GM19240 (cell line): Measurements from ENCODE around the gene C7orf57.

Experiments used
- DNase-seq: peaks from one replicate; pipeline ENCODE4 v3.0.0; 2011; ENCODE audit warnings: low spot score; ENCODE audit not compliant: insufficient read length

C7orf57 gene

DNA sequence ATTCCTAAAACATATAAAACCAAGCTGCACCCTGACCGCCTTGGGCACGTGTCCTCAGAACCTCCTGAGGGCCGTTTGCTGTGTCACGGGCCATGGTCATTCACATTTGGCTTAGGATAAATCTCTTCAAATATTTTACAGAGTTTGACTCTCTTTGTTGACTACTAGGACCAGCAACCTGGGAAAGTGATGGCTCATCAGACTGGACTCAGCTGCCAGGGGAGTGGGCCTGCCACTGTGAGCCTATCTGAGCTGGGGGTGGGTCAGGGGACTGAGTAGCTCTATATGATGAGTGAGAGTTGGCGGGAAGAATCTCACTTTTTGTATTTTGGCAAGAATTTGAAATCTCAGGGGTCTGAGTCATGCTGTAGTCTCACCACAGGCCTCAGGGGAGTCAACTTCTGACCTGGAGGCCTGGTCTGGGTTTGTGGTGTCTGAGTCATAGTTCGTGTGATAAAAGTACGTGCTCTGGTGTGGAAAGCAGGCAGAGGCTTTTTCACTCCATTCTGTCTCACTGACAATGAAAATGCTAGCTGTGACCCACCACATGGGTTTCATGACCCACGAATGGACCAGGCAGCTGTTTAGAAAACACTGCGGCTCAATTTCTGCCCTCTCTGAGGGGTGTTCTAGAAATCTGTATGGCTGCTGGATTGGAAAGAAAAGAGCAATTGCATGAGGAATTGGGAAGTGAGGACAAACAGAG lies 49.5 kb downstream of the C7orf57 start:
- peak; percentile 42 for DNase-seq

DNA sequence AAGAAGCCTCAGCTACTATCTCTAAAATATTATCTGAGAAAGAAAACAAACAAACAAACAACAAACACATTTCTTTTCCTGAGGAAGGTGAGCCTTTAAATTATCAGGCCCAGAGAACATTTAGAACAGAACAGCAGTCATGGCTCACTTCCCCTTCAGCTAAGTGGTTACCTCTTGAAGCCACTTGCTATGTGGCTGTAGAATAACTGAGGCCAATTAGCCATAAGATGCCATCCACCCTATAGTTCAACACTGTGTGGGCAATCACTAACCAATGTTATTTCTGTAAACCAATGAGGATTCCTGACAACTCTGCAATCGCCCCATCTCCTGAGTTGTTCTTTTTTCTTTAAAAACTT lies 50.1 kb downstream of the C7orf57 start:
- DNase-seq = no peak

DNA sequence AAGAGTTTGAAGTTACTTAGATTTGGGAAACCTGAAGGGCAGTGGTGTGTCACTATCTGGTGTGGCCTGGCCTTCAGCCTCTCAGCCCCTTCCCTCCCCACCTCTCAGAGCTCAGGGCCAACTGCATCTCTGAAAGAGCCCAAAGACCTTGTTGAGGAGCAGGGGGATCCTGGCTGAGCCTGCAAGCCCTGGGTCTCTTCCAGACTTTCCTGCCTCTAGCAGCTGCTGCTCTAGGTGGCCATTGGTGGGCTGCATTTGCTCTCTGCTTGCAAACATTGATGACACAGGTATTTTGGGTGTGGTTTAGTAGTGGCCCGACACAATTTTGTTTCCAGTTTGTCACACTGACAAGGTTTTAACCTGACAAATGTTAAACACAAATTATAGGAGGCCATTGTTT lies 50.6 kb downstream of the C7orf57 start:
- DNase-seq = no peak

DNA sequence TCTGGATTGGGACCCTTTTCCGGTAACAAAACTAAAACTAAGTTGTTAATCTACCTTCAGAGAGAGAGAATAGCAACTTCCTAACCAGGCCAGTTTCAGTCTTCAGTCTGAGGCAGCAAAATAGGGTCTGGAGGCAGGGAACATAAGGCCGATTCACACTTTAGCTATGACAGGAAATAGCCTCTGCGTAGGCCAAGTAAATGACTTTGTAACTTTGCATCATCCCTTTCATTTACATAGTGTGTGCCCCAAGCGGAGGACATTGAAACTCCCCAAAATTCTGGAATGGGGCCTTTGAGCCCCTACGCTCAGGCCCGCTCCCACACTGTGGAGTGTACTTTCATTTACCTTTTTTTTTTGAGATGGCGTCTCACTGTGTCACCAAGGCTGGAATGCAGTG lies 52.0 kb downstream of the C7orf57 start:
- no peak for DNase-seq

DNA sequence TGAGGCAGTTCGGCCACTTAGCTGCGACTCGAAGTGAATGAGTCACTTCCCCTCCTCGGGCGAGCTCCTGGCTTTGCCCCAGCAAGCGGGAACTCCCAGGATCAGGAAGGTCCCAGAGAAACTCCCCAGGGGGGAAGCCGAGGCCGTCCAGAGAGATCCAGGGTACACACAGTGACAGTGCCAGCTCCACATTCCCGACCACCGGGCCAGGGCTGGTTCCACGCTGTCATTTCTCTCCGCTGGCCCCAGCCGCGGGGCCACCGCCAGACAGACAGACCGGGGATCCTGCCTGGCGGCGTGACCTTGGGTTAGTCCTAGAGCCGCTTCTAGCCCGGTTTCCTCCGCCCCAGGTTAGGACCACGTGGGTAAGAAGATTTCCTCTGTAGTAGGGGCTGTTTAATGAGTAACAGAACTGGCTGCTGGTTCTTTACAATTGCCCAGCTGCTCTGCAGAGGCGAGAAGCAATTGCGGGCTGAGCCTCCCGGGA lies 53.3 kb downstream of the C7orf57 start:
- no peak for DNase-seq

DNA sequence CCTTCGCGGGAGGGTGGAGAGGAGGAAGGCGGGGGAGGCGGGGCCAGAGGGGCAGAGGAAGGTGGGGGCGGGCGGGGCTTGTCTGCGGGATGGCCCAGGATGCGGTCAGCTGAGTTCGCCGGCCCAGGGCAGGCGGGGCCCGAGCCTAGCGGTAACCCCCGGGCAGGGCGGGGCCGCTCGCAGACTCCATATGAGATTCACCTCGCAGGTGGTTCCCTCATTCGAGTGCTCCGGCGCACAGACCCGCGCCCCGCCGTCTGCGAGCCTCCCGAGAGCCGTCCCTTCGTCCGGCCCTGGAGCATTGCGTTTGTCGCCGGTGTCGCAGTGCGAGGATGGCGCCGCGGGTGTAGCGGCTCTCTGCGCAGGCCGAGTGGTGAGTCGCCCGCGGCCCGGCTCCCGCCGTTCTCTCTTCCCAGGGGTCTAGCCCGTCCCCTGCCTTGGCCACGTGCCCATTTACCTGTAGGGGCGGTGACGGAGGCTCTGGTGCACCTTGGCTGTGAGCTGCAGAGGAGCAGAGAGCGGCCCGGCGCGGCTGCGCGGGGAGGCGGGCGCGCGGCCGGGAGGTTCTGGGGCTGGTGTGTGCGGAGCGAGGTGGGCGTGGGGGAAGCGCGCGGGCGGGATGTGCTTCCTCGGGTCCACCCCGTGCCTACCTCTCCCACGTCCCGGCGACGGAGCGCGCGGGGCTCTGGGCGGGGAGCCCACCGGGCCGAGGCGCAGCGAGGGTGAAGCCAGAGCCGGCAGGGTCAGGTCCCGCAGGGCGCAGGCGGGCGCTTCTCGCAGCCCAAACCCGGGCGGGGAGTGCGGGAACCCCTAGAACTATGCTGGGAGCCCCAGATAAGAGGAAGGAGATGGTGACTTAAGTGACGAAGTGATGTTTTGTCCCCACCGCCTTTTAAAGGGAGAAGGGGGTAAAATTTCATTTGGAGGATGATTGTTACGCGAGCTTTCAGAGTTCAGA lies 54.0 kb downstream of the C7orf57 start, which contains the start of gene UPP1:
TSS of gene UPP1 (plus strand) at position 220 of the 958 bp plus-strand sequence. CDS start 5,519 bp downstream, outside the sequence.
- DNase-seq = peak; percentile 35

DNA sequence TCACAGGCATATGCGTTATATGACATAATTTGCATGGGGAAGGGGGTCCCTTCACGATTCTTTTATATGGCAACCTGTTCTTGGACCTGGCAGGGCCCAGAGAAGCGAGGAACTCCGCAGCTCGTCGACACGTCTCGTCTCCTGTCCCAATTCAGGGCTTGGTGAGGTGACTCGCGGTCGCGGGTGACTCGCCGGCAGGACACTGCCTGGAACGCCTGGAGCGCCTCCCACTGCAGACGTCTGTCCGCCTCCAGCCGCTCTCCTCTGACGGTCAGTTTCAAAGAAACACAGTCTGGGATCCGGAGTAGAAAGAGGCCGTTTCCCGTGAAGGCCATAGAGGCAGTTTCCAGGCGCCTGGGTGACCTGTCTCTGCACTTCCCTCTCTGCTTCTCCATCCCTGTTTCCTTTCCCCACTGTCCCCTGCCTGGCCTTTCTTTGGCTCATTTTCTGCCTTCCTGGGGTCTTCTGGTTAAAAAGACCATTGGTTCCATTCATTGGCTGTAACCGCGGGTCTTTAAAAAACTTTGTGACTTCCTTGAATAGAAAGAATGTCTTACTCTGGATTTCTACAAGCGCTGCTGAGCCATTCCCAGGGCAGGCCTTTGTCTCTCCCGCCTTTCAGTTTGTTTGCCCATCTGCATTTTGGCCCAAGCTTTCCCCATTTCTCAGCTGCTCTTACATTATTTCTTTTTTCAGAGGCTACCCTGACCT lies 54.9 kb downstream of the C7orf57 start:
- DNase-seq = no peak

DNA sequence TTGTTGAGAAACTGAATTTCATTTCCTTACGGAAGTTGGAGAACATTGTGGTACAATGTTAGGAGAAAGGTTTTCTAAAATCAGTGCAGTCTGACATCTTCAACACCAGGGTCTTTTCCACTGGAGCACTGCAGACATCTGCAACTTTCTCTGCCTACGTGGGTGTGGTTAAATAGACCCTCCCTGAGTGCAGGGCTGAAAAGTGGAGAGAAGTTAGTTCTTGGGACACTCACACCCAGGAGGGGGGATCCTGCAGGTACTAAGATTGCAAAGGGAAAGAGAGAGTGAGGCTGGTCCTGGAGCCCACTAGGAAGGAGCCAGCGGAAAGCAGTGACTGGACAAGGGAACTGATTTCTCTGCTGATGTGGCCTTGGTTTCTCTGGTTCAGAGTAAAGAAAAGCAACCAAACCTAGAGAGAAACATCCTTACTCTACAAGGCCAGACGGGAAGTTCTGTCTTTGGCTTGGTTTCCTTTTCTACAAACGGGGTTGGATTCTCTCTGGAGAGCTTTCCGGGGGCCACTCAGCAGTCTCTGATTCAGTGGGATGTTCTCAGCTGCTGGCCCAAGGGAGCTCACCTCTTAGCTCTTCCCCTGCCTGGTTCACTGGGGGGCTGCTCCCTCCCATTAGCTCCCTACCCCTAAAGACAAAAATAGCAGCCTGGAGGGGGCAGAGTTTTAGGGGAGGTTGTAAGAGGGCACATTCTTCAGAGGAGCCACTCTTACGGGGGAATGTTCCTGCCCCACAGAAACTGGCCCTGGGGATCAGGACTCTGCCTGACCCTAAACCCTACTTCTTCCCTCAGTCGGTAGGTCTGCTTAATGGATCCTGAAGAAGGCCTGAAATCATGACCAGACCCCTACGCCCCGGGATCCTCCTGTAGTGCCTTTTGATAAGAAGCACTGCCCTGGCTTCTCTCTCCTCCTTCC lies 56.4 kb downstream of the C7orf57 start:
- no peak for DNase-seq

DNA sequence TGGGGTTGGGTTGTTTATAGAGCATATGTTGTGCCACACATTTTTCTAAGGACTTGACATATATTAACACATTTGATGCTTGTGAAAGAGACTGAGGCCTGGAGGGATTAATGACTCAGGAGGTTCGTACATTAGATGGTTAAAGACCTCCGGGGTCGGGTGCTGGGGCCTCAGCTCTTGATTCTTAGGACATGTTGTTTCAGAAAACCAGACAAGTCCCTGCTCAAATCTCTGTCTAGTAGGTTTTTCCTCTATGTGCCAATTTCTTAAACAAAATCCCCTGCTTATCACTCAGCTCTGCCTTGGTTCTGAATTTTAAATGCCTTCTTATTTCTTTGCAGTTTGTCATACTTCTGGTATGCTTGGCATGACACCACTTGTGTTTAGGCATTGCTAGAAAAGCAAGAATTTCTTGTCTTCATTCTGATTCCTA lies 59.5 kb downstream of the C7orf57 start:
- no peak for DNase-seq

DNA sequence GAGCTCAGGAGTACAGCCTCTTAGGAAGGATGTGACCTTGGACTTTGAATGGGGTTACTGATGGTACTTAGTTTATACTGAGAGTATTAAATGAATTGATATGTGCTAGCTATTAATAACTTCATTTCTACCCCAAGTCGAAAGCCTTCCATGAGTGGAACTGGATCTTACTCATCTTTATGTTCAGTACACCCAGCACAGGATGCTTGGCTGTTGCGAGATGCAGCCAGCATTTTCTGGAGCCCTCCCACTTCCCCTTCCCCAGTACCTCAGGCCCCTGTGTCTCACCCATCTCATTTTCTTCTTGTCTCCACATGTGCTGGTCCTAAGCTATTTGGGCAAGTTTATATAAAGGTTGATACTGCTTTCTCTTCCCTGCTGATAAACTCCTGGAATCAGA lies 60.9 kb downstream of the C7orf57 start:
- DNase-seq = no peak

DNA sequence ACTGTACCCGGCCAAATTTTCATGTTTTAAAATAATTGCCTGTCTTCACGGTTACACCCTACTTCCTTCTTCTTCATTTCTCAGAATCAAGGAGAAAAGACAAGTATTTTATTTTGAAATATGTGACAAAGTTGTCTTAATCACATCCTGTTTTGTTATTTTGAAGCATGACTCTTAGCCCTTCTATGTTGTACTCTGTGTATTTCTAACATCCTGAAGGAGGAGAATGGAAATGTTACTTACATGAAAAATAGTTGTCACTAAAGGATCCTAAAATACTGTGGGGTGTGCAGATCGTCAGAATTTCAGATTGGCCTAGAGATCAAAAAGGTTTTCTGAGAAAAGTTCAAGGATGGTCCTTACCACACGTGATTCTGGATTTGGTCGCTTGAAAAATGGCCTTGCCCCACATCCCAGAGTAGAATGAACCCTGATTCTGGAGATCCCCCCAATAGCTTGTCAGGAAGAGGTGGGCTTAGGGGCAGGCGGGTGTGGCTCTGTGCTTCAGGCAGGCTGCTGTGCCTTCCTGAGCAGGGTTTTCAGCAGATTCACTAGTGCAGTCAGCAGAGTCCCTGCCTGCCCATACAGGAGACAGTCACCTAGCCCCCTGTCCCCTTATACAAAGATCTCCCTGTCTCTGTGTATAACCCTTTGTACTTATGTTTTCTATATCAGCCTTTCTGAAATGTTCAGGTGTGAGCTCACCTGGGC lies 62.3 kb downstream of the C7orf57 start:
- no peak for DNase-seq

DNA sequence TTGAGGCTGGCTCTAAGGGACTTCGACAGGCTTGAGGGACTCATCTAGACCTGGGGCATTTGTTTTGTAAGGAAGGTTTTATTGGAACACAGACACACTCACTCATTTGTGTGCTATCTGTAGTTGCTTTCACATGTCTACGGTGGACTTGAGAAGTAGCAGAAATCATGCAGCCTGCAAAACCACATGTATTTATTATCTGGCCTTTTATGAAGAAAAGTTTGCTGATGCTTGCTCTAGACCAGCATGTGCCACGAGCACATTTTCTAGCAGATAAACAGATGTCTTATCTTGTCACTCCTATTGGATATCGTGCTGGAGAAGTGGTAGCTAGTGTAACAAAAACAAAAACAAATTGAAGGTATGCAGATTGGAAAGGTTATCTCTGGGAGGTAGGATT lies 63.5 kb downstream of the C7orf57 start:
- no peak for DNase-seq

DNA sequence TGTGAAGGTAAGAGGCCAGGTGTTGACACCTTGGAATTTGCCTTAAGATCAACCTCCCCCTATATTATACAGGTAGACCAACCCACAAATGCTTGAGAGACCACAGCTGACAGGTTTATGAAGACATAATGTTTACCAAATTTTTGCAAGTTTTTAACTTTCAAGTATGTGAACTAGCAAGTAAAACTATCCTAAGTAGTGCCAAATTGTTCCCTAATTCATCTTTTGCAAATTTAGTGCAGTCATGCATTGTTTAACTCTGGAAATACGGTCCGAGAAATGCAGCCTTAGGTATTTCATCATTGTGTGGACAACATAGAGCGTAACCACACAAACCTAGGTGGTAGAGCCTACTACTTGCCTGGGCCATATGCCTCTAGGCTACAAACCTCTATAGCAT lies 64.4 kb downstream of the C7orf57 start:
- no peak for DNase-seq

DNA sequence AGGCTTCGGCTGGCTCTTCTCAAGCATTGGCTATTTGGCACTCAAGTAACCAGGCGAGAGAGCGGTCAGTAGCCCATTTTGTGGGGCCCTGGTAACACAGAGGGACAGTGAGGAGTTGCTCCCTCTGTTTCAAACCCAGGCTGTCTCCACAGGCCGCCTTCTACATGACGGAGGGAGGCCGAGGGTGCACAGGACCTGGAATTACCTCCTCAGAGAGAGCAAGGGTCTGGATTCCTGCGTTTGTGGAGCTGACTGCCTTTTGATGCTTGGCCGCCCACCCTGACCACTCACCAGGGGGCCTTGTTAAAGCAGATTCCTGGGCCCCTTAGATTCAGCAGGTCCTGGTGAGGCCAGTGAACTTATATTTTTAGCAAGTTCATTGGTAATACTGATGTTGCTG lies 66.0 kb downstream of the C7orf57 start:
- DNase-seq = no peak

DNA sequence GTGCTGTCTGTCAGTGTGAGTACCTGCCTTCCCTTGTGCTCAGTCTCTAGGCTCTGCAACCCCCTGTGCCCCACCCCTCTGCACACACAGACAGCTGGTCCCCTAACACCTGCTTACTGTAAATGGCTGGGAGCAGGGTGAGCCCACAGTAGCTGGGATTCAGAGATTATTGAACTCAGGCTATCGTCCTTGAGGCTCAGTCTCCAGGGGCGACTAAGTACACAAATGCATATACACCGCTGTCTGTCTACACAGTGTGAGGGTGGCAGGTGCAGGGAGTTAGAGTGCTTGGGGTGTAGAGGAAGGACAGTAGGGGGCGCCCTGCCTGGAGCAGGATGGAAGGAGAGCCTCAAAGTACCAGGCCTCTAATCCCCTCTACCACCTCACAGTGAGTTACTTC lies 66.6 kb downstream of the C7orf57 start:
- no peak for DNase-seq

DNA sequence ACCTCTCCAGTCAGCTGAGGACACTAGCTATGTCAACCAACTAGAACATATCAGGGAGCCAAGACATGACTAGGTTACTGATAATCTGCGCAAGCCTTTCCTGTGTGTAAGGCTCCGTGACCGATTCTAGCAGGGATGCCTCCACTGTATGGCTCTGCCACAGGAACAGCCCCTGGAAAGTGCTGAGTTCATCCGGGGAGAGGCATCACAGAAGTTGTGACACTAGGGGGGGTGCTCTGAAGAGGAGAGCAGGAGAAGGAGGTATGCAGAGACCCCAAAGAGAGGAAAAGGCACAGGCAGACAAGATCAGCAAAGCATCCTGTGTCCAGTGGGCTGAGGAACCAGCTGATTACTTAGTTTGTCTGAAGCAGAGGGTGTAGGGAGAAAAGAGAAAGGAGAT lies 67.2 kb downstream of the C7orf57 start:
- DNase-seq = no peak

DNA sequence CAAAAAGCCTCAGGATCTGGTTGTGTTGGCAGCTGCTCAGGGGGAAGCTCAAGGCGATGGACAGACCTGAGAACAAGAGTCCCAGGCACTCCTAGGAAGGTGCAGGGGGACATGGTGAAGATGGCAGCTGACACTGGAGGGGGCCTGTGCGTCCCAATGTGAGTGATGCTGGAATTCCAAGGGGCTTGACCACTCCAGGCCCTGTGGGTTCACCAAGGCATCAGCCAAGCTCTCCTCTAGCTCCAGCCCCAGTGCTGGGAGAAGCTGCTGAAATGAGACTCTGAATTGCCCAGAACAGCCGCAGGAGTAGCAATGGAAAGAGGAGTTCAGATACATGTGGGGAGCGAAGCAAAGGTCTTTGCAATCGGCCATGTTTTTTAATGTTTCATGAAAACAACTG lies 69.7 kb downstream of the C7orf57 start:
- no peak for DNase-seq

DNA sequence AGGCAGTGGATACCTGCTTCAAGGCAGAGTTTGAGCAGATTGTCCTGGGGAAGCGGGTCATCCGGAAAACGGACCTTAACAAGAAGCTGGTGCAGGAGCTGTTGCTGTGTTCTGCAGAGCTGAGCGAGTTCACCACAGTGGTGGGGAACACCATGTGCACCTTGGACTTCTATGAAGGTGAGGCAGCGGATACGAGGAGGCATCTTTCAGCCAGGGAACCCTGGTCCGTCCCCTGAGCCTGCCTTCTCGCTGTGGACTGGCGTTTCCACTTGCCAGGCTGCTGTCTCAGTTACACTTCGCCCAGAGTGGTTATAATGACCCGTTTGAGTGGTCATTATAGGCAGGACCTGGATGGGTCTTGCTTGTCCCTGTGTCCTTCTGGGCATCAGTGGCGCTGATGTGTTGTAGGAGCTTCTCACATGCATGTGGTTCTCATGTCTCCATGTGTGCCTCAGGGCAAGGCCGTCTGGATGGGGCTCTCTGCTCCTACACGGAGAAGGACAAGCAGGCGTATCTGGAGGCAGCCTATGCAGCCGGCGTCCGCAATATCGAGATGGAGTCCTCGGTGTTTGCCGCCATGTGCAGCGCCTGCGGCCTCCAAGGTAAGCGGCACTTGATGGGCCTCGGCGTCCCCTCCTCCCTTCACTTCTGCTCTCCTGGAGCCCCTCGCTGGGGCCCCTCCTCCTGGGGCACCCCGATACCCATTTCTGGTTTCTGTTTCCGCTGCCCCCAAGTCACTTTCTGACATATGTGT lies 71.7 kb downstream of the C7orf57 start:
- DNase-seq = no peak

DNA sequence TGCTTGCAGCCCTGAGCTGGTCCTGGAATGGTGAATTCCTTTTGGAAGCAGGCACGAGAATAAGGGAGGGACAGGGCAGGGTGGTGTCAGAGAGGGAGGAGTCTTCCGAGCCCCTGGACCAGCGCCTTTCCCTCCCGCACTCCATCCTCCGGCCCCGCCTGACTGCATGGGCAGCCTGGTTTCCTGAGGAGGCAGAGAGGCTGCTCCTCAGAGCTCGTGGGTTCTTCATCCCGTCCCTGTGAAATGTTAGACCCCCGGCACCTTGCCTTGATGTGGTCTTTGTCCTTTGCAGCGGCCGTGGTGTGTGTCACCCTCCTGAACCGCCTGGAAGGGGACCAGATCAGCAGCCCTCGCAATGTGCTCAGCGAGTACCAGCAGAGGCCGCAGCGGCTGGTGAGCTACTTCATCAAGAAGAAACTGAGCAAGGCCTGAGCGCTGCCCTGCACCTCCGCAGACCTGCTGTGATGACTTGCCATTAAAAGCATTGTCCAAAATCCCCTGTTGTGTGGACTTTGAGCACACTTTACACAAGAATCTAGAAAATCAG lies 72.7 kb downstream of the C7orf57 start:
- DNase-seq = no peak
